ENCODE results near the gene HK2.

The HK2 gene

GRCh38 chr2:74814102-74814501 is 19.8 kb upstream of the HK2 start:
- TF ChIP-seq, protein P1, sequence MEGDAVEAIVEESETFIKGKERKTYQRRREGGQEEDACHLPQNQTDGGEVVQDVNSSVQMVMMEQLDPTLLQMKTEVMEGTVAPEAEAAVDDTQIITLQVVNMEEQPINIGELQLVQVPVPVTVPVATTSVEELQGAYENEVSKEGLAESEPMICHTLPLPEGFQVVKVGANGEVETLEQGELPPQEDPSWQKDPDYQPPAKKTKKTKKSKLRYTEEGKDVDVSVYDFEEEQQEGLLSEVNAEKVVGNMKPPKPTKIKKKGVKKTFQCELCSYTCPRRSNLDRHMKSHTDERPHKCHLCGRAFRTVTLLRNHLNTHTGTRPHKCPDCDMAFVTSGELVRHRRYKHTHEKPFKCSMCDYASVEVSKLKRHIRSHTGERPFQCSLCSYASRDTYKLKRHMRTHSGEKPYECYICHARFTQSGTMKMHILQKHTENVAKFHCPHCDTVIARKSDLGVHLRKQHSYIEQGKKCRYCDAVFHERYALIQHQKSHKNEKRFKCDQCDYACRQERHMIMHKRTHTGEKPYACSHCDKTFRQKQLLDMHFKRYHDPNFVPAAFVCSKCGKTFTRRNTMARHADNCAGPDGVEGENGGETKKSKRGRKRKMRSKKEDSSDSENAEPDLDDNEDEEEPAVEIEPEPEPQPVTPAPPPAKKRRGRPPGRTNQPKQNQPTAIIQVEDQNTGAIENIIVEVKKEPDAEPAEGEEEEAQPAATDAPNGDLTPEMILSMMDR (IDR thresholded peaks at IDR 0.05; ENCODE audit: extremely low read depth, missing control alignments): no peak
- DNase-seq (ENCODE audit: low spot score): no peak

- DNase-seq (ENCODE audit: low spot score): no peak
- TF ChIP-seq, protein P1 (IDR thresholded peaks at IDR 0.05; ENCODE audit: extremely low read depth, missing control alignments): no peak
These were observed 18.0 kb upstream of the HK2 start for GRCh38 chr2:74815941-74816340.

GRCh38 chr2:74816540-74817303 is 17.2 kb upstream of the HK2 start:
- TF ChIP-seq, protein P1 (IDR thresholded peaks at IDR 0.05; ENCODE audit: extremely low read depth, missing control alignments): no peak
- DNase-seq (ENCODE audit: low spot score): no peak

DNA sequence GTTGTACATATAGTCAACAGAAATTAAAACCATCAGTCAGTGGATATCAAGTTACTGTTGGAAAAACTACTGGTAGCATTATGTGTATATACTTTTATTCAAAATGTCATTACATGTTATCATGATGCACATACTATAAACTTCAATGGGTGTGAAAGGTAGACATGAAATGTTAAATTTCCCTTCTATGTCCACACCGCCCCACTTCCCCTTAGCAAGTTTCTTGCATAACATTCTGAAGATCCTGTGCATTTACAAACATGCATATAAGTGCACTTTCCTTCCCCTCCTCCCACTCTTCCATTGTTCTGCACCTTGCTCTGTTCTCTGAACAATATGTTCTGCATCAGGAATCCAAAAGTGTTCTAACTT is 16.6 kb upstream of the HK2 start:
- no peak for DNase-seq (ENCODE audit: low spot score)

GRCh38 chr2:74819702-74820101 is 14.2 kb upstream of the HK2 start:
- TF ChIP-seq, protein P1 (IDR thresholded peaks at IDR 0.05; ENCODE audit: extremely low read depth, missing control alignments): no peak
- no peak for DNase-seq (ENCODE audit: low spot score)

More for the DNA sequence above, 16.6 kb upstream of the HK2 start:
- TF ChIP-seq, protein P1 (IDR thresholded peaks at IDR 0.05; ENCODE audit: extremely low read depth, missing control alignments): no peak

DNA sequence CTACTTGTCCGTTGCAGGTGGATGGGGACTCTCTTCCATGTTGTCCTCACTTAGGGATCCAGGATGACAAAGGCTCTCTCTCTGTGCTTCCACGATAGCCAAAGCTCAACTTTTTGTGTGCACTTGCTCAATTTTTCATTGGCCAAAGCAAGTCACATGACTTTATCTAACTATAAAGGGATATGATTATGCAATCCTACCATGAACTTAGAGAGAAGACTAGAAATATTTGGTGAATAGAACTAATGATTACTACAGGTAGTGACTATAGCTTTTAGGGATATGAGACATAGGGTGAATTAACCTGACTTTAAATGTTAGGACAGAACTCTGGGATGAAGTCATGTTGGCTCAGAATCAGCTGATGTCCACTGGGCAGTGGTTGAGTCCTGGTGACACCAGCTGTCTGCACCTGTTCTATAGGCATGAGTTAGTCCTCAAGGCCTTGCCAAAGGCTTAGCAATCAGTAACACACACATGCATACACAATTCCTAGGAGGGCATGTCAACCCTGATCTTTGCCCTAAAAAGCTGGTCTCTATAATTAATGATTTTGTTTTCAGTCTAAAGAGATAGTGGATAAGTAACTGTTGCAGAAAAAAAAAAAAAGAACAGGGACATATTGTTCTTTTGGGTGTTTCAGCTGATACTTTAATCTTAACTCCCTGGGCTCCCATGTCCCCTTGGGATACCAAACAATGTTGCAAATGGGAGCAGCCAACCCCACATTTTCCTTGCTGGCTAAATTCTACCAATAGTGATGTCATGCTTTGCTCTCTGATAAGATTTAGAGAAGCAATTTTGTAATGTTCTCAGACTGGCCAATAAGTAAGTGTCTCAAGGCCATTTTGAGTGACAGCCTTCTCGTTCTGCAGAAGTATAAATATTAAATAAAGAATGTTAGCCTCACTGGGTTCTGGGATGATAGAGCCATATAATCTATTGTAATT is 12.5 kb upstream of the HK2 start:
- TF ChIP-seq, protein P1 (IDR thresholded peaks at IDR 0.05; ENCODE audit: extremely low read depth, missing control alignments): no peak
- DNase-seq (ENCODE audit: low spot score): no peak

Measured in GM20000 (cell line).